Pancreas (tissue), 10 donors: ENCODE data around the gene TSPEAR. TPM values are rescaled to one million over a fixed set of nuclear protein-coding genes. Genes with fewer than 3 reads are reported as not detected.

Experiments
- ATAC-seq, 4 donors: fragments of 200-7000 bp; cut with Tn5 transposase; one replicate each; pipeline versions ENCODE4 v1.8.0 to v1.9.1; 2020; ENCODE audit warnings: mild to moderate bottlenecking in 4 of 4, moderate library complexity in 4 of 4
- DNase-seq, 6 donors: peaks; one replicate each; pipeline ENCODE4 v3.0.0-alpha.2; 2020
- FAIRE-seq: peaks from 2 replicates; lab custom pipeline; 2012; peaks lifted over from hg19 to GRCh38; lab: Jason Lieb, UNC
- H3K27ac ChIP-seq, 4 donors: fragments of 200-600 bp; sonication (generic); 1 replicate in 3 of 4; 2 replicates in 1 of 4; pipeline versions ENCODE4 v1.5.0 to v1.8.0; 2020
- H3K27me3 ChIP-seq, 4 donors: fragments of 200-600 bp; one replicate each; pipeline ENCODE4 v1.8.0; 2021
- H3K36me3 ChIP-seq, 3 donors: fragments of 200-600 bp; sonication (generic) in 1 of 3; one replicate each; pipeline versions ENCODE4 v1.5.0 to v1.8.0; 2020 to 2021
- H3K4me1 ChIP-seq, 3 donors: fragments of 200-600 bp; one replicate each; pipeline ENCODE4 v1.8.0; 2021
- H3K4me3 ChIP-seq, 4 donors: fragments of 200-600 bp; sonication (generic) in 2 of 4; one replicate each; pipeline versions ENCODE4 v1.5.0 to v1.8.0; 2020 to 2021
- H3K9me3 ChIP-seq, 4 donors: fragments of 200-600 bp; one replicate each; pipeline ENCODE4 v1.8.0; 2021
- WGBS, 2 donors: extraction: QIAGEN DNeasy Blood & Tissue Kit; methylation state at CpG; one replicate each; pipeline ENCODE4 v1.1.7; 2013; 5-methylcytosine and 5-hydroxymethylcytosine counted together
- intact Hi-C, 3 donors: fragments of 100-400 bp; cut with DNase I; formaldehyde crosslinking; loops; one replicate each; pipeline versions ENCODE4 v1.11.1 to v1.14.2; 2022
- polyA plus RNA-seq, 2 donors: library from polyadenylated mRNA; stranded (reverse); fragments of 200-250 nt; gene quantifications; one replicate each; pipeline ENCODE4 v1.2.3, GENCODE V29; 2013
- total RNA-seq, 6 donors: library from RNA; stranded (reverse); fragmentation: NEBNext Ultra II Directional in 4 of 6; extraction: Animal tissue kit (Norgen Biotek cat#: 25700) in 4 of 6; gene quantifications; one replicate each; pipeline versions ENCODE4 v1.2.1 to v1.2.4, GENCODE V29; 2021 to 2023
- TF ChIP-seq, protein P1 (sequence below), 4 donors: fragments of 200-600 bp; sonication (generic) in 3 of 4; IDR thresholded peaks; one replicate each; pipeline versions ENCODE4 v1.5.0 to v1.8.0; 2021; ENCODE audit warnings: antibody characterized with exemption in 4 of 4
- donor health status: healthy with polysubstance abuse.
- donor health status: DM: no; HTN: no; CAD: no; lungs with moderate emphysema.
- donor health status: DM: no; HTN: no; CAD: no.
- donor health status: control.
- donor health status: control.
- donor health status: Bipolar disorder and iron deficiency.
- donor health status: DM: yes; HTN: yes; CAD: no.
- donor health status: DM: no; HTN: no; CAD: no.
- donor health status: DM: no; HTN: no; CAD: no.
- donor health status: DM: yes; HTN: yes; CAD: no.

Gene TSPEAR
- total and polyA plus RNA-seq, 8 donors = 0.05 to 1.4 (median 0.25) TPM; not detected in 1

DNA sequence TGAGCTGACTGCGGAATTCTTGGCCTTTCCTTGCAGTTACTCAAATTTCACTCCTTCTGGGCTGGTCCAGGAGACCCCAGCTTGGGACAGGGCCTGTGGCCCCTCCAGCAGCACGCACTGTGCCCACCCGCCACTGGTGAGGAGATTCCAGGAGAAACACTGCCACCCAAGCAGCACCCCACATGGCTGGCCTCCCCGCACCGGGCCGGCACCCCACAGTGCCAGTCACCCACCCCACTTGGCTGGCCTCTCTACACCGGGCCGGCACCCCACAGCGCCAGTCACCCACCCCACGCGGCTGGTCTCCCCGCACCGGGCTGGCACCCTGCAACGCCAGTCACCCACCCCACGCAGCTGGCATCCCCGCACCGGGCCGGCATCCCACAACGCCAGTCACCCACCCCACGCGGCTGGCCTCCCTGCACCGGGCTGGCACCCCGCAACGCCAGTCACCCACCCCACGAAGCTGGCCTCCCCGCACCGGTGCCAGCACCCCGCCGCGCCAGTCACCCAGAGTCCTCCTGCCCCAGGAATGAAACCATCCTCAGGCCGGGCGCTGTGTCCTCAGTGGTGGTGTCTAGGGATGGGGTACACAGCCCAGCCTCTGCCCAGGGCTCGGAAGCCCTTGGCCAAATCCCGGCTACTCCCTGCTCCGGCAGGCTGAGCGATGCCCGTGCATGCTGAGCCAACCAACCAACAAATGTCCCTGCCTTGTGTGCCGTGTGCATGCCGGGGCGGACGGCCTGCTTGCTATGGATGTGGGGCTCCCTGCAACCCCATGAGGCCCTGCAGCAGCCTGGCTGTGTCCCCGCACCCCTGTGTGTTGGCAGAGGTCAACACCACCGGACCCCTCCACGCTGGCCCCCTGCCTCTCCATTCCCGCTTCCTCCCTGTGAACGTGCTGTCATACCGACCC, 38.6 kb upstream of the TSPEAR start:
- Histone ChIP-seq H3K36me3 (no peaks in the 10 kb centered on the region), H3K9me3 (no peaks in the 10 kb centered on the region), H3K27ac (no peak overlapping the region), H3K4me3 (no peak overlapping the region), H3K4me1 (no peaks in the 10 kb centered on the region), H3K27me3 (peaks cover 0 to 6% (median 0%) of the 10 kb centered on the region in 4 donors)
- intact Hi-C loops = no loop called here
- ATAC-seq (no peak), DNase-seq (no peak), FAIRE-seq (no peak)
- TF ChIP-seq, protein P1, sequence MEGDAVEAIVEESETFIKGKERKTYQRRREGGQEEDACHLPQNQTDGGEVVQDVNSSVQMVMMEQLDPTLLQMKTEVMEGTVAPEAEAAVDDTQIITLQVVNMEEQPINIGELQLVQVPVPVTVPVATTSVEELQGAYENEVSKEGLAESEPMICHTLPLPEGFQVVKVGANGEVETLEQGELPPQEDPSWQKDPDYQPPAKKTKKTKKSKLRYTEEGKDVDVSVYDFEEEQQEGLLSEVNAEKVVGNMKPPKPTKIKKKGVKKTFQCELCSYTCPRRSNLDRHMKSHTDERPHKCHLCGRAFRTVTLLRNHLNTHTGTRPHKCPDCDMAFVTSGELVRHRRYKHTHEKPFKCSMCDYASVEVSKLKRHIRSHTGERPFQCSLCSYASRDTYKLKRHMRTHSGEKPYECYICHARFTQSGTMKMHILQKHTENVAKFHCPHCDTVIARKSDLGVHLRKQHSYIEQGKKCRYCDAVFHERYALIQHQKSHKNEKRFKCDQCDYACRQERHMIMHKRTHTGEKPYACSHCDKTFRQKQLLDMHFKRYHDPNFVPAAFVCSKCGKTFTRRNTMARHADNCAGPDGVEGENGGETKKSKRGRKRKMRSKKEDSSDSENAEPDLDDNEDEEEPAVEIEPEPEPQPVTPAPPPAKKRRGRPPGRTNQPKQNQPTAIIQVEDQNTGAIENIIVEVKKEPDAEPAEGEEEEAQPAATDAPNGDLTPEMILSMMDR (IDR thresholded peaks at IDR 0.05) = no peak
- WGBS, 2 donors = 75 to 83% methylated on average over 46 to 47 of the region's 47 CpGs

DNA sequence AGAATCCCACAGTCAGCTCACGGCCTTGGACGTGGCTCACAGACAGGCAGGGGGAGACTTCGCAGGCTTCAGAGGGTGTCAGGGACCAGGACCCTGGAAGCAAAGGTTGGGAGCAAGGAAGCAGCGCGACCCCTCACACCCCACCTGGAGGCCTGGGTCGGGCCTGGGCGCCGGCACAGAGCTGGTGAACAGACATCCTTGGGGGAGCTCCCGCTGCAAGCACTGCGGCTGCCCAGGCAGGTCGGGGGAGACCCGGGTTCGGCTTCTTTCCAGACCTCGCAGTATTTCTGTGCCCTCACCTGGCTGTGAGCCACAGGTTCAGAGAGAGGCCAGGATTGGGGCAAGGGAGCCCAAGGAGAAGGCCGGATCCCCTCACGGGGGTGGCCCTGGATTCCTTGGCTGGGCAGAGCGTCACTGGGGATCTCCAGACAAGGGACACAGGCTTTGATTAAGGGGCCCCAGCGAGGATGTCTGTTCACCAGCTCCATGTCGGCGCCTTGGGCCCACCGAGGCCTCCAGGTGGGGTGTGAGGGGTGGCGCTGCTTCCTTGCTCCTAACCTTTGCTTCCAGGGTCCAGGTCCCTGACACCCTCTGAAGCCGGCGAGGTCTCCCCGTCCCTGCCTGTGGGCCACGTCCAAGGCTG, 37.9 kb upstream of the TSPEAR start:
- intact Hi-C loops = no loop called here
- WGBS, 2 donors = 52 to 54% methylated on average over 25 to 26 of the region's 26 CpGs
- TF ChIP-seq, protein P1 (IDR thresholded peaks at IDR 0.05) = no peak
- DNase-seq (no peak), FAIRE-seq (no peak), ATAC-seq (no peak)
- H3K36me3 ChIP-seq = no peaks in the 10 kb centered on the region
- no peak overlapping the region for H3K4me3 ChIP-seq
- H3K9me3 ChIP-seq = no peaks in the 10 kb centered on the region
- H3K27me3 ChIP-seq = peaks cover 0 to 6% (median 0%) of the 10 kb centered on the region in 4 donors
- H3K27ac ChIP-seq = no peak overlapping the region
- H3K4me1 ChIP-seq = no peaks in the 10 kb centered on the region

DNA sequence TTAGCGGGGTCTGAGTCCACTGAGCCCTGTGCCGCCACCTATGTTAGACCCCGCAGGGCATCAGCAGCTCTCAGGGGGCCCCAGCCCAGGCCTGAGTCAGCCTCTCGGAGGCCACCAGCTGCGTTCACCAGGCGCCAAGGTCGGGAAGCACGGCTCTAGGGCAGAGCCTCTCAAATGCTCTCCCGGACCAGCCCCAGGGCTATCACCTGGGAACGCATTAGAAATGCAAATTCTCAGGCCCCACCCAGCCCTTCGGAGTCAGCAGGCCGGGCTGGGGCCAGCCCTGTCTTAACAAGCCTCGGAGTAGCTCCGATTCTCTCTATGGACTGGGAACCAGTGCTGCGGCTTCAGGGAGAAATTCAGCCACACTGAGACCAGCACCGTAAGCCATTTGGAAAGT, 37.2 kb upstream of the TSPEAR start:
- no peak overlapping the region for H3K4me3 ChIP-seq
- FAIRE-seq (no peak), DNase-seq (no peak), ATAC-seq (no peak)
- H3K9me3 ChIP-seq = no peaks in the 10 kb centered on the region
- H3K36me3 ChIP-seq = no peaks in the 10 kb centered on the region
- intact Hi-C loops = no loop called here
- H3K27ac ChIP-seq = no peak overlapping the region
- 42 to 50% methylated on average over 16 of the region's 16 CpGs for WGBS, 2 donors
- TF ChIP-seq, protein P1 (IDR thresholded peaks at IDR 0.05) = no peak
- no peaks in the 10 kb centered on the region for H3K4me1 ChIP-seq
- peaks cover 0 to 6% (median 0%) of the 10 kb centered on the region in 4 donors for H3K27me3 ChIP-seq

DNA sequence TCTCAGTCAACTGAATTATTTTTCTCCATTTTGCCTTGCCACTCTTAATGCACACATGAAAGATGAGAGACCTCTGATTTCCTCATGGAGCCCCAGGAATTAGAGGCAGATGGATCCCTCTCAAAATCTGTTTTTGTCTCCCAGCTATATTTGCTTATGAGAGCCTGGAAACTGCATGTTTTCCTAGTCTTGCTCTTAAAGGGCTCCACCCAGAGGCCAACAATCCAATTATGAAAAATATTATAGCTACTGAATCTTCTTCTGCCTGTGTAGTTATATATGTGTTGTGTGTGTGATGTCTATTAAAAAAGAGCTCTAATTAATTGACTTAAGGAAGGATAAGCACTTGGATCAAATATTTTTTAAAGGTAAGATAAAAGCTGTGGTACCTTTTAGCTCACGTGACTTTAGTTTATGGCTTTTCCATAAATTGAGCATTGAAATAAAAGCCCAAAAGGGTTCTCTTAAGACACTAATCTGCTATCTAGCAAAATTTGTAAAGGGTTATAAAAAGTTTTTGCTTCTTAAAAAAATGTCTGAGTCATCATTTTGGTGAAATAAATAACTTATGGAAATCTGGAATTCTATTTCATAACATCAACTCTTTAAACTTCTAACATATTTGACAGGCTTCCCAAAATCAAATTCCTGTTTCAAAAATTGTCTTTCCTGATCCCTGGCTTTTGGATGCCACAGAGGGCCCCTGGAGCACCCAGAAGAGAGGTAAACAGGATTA, 31.2 kb upstream of the TSPEAR start:
- TF ChIP-seq, protein P1 (IDR thresholded peaks at IDR 0.05) = no peak
- Histone ChIP-seq H3K4me3 (no peak overlapping the region), H3K9me3 (no peaks in the 10 kb centered on the region), H3K27ac (no peak overlapping the region), H3K4me1 (no peaks in the 10 kb centered on the region), H3K27me3 (no peaks in the 10 kb centered on the region), H3K36me3 (no peaks in the 10 kb centered on the region)
- FAIRE-seq = no peak
- intact Hi-C loops = no loop called here
- no peak for ATAC-seq
- 74 to 84% methylated on average over 1 of the region's 1 CpG for WGBS, 2 donors
- no peak for DNase-seq
